Right lobe of liver (tissue), 6 donors: ENCODE results near the gene PIK3R2. TPM values are rescaled to one million over a fixed set of nuclear protein-coding genes. Genes with fewer than 3 reads are reported as not detected.

Source experiments
- ATAC-seq, 4 donors: fragments of 200-7000 bp; cut with Tn5 transposase; one replicate each; pipeline ENCODE4 v1.9.1; 2020; ENCODE audit warnings: mild to moderate bottlenecking in 4 of 4, moderate library complexity in 4 of 4
- DNase-seq, 3 donors: peaks; one replicate each; pipeline ENCODE4 v3.0.0-alpha.2; 2020
- H3K27ac ChIP-seq, 3 donors: fragments of 200-600 bp; one replicate each; pipeline ENCODE4 v1.8.0; 2022
- H3K27me3 ChIP-seq, 2 donors: fragments of 200-600 bp; one replicate each; pipeline ENCODE4 v1.8.0; 2022
- H3K36me3 ChIP-seq, 4 donors: fragments of 200-600 bp; sonication (generic) in 1 of 4; one replicate each; pipeline versions ENCODE4 v1.5.1 to v1.8.0; 2017 to 2022; ENCODE audit warnings: control low read depth in 1 of 4
- H3K4me1 ChIP-seq, 4 donors: fragments of 200-600 bp; sonication (generic) in 1 of 4; one replicate each; pipeline versions ENCODE4 v1.5.1 to v1.8.0; 2017 to 2022; ENCODE audit warnings: control low read depth in 1 of 4
- H3K4me3 ChIP-seq, 3 donors: fragments of 200-600 bp; one replicate each; pipeline ENCODE4 v1.8.0; 2022
- H3K9me3 ChIP-seq, 4 donors: fragments of 200-600 bp; sonication (generic) in 1 of 4; one replicate each; pipeline versions ENCODE4 v1.5.1 to v1.8.0; 2017 to 2022; ENCODE audit warnings: control low read depth in 1 of 4
- POLR2A ChIP-seq: fragments of 450-650 bp; IDR thresholded peaks from one replicate; pipeline ENCODE4 v1.6.1; 2017; ENCODE audit warnings: antibody characterized with exemption, mild to moderate bottlenecking
- WGBS: methylation state at CpG from one replicate; pipeline ENCODE4 v1.1.6; 2018; ENCODE audit warnings: low coverage, low lambda C conversion rate; ENCODE audit not compliant: insufficient coverage; ENCODE audit errors: missing lambda C conversion rate; 5-methylcytosine and 5-hydroxymethylcytosine counted together
- intact Hi-C, 2 donors: fragments of 100-400 bp; cut with DNase I; formaldehyde crosslinking; loops; one replicate each; pipeline versions ENCODE4 v1.11.2 to v1.14.1; 2022
- total RNA-seq, 6 experiments: library from RNA; depleted of rRNA in 2 of 6; stranded (reverse); fragments of >200 nt in 2 of 6; fragmentation: NEBNext Ultra II Directional in 3 of 6; extraction: Animal tissue kit (Norgen Biotek cat#: 25700) in 3 of 6; gene quantifications; one replicate each; pipeline versions ENCODE4 v1.1.0 to v1.2.4, GENCODE V29; 2016 to 2023
- TF ChIP-seq, protein P1 (sequence below), 4 donors: fragments of 200-600 bp in 3 of 4; fragments of 450-650 bp in 1 of 4; IDR thresholded peaks; one replicate each; pipeline versions ENCODE4 v1.5.1 to v1.8.0; 2016 to 2022; ENCODE audit warnings: antibody characterized with exemption in 4 of 4, mild to moderate bottlenecking in 2 of 4
- donor health status: DM: no; HTN: yes; CAD: no.
- donor health status: DM: no; HTN: no; CAD: no.
- donor health status: DM: no; HTN: no; CAD: no.
- donor health status: DM: no; HTN: yes; CAD: no.
- donor health status: DM: no; HTN: yes; CAD: no.

The PIK3R2 gene
- total RNA-seq, 6 experiments from 2014 or later: 11.1 to 21.4 (median 14.6) TPM

DNA sequence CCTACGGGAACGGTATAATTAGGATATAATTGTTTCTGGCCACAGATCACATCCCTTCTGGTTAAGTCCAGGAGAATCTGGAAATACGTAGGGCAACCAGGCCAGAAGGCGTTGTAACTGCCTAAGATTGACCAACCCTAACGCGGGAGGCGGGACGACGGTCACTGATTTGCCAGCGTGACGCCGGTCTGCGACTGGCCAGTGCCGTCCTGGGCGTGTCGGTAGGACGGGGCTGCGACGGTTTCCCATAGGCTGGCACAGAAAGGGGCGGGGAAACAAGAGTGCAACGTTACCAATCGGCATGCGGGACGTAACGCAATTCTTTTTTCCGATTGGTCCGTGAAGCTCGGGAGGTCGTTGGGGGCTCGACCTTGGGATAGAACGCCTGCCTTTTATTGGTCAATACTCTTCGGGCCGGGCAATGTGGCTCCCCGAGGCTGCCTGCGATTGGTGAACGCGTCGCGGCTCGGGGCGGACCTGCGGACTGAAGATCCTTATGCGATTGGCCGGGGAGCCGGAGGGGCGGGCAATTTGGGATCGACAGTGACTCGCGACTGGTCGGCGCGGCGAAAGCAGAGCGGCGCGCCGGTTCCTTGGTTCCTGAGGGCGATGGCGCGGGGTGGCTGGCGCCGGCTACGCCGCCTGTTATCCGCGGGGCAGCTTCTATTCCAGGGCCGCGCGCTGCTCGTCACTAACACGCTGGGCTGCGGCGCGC, 39.9 kb downstream of the PIK3R2 start, which contains the start of gene MPV17L2:
Gene MPV17L2 (plus strand): TSS at position 546 of the 715 bp plus-strand sequence. CDS start 64 bp downstream, at position 610.
- intact Hi-C loops: no loop called here
- H3K4me3 ChIP-seq: peak within 1 kb of the TSS; percentile 74 to 81 (median 76)
- H3K27ac ChIP-seq: peak within 1 kb of the TSS; percentile 95 to 100 (median 97)
- no peaks in the 10 kb centered on the region for H3K27me3 ChIP-seq
- no peaks in the 10 kb centered on the region for H3K9me3 ChIP-seq
- WGBS: 0% methylated on average over 19 of the region's 74 CpGs
- ATAC-seq (peak; percentile 88 to 94 (median 92)), DNase-seq (peak; percentile 99 to 100 (median 100))
- TF ChIP-seq POLR2A: peak; percentile 80
- TF ChIP-seq, protein P1, sequence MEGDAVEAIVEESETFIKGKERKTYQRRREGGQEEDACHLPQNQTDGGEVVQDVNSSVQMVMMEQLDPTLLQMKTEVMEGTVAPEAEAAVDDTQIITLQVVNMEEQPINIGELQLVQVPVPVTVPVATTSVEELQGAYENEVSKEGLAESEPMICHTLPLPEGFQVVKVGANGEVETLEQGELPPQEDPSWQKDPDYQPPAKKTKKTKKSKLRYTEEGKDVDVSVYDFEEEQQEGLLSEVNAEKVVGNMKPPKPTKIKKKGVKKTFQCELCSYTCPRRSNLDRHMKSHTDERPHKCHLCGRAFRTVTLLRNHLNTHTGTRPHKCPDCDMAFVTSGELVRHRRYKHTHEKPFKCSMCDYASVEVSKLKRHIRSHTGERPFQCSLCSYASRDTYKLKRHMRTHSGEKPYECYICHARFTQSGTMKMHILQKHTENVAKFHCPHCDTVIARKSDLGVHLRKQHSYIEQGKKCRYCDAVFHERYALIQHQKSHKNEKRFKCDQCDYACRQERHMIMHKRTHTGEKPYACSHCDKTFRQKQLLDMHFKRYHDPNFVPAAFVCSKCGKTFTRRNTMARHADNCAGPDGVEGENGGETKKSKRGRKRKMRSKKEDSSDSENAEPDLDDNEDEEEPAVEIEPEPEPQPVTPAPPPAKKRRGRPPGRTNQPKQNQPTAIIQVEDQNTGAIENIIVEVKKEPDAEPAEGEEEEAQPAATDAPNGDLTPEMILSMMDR (IDR thresholded peaks at IDR 0.05): no peak
- H3K36me3 ChIP-seq: no peaks in the 10 kb centered on the region
- H3K4me1 ChIP-seq: peaks cover 0 to 8% (median 2%) of the 10 kb centered on the region in 4 donors

DNA sequence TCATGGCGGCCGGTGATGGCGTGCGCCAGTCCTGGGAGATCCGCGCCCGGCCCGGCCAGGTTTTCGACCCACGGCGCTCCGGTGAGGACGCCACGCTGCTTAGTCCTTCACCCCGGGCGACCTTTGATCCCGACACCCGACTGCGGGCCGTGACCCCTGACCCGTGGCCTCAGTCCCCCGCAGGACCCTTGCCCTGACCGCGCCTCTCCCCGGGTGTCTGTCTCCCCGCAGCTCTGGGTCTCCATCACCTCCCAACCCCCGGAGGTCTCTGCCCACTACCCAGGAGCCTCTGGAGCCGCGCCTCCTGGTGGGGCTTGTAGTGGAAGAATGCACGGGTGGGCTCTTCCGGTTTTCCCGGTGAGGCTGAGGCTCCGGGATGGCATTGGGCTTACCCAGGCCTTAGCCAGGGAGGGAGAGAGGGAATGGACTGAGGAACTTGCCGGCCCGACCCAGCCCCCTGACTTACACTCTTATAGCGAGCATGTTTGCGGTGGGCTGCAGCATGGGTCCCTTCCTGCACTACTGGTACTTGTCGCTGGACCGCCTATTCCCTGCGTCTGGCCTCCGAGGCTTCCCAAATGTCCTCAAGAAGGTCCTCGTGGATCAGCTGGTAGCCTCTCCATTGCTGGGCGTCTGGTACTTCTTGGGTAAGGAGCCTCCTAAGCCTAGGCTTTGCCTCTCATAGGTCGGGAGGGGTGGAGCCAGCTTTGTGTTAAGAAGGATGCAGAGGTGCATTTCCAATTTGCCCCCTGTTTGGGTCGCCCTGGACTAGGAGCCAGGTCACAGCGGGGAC, 40.6 kb downstream of the PIK3R2 start:
- Histone ChIP-seq H3K27ac (peak overlapping the region in 2 of 3 donors; percentile 53 to 62), H3K4me1 (peaks cover 0 to 8% (median 2%) of the 10 kb centered on the region in 4 donors), H3K9me3 (no peaks in the 10 kb centered on the region), H3K36me3 (no peaks in the 10 kb centered on the region), H3K27me3 (no peaks in the 10 kb centered on the region), H3K4me3 (peak overlapping the region; percentile 74 to 81 (median 76))
- DNase-seq (peak in 1 of 3 donors; percentile 60), ATAC-seq (peak in 1 of 4 donors; percentile 4)
- WGBS: 21% methylated on average over 8 of the region's 46 CpGs
- TF ChIP-seq, protein P1 (IDR thresholded peaks at IDR 0.05): no peak
- no peak for TF ChIP-seq POLR2A
- intact Hi-C loops: no loop called here

DNA sequence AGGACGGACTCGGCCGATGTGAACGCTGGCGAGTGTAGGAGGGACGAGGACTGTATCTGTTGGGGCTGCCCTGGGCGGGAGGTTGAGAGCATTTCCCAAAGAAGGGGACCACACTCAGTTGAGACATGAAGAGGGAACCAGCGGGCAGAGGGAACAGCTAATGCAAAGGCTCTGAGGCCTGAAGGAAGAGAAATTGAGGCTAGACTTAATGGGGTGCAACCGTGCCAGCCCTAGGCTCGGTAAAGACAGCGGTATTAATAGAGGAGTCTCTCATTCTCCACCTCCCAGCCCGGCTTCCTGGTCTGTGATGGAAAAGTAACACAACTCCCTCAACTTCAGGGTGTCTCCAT, 41.2 kb downstream of the PIK3R2 start:
- DNase-seq (no peak), ATAC-seq (no peak)
- no peaks in the 10 kb centered on the region for H3K36me3 ChIP-seq
- WGBS: 76% methylated on average over 11 of the region's 12 CpGs
- intact Hi-C loops: no loop called here
- no peak overlapping the region for H3K27ac ChIP-seq
- TF ChIP-seq, protein P1 (IDR thresholded peaks at IDR 0.05): no peak
- TF ChIP-seq POLR2A: no peak
- H3K9me3 ChIP-seq: no peaks in the 10 kb centered on the region
- peak overlapping the region in 1 of 3 donors; percentile 76 for H3K4me3 ChIP-seq
- H3K4me1 ChIP-seq: peaks cover 0 to 8% (median 2%) of the 10 kb centered on the region in 4 donors
- H3K27me3 ChIP-seq: no peaks in the 10 kb centered on the region

DNA sequence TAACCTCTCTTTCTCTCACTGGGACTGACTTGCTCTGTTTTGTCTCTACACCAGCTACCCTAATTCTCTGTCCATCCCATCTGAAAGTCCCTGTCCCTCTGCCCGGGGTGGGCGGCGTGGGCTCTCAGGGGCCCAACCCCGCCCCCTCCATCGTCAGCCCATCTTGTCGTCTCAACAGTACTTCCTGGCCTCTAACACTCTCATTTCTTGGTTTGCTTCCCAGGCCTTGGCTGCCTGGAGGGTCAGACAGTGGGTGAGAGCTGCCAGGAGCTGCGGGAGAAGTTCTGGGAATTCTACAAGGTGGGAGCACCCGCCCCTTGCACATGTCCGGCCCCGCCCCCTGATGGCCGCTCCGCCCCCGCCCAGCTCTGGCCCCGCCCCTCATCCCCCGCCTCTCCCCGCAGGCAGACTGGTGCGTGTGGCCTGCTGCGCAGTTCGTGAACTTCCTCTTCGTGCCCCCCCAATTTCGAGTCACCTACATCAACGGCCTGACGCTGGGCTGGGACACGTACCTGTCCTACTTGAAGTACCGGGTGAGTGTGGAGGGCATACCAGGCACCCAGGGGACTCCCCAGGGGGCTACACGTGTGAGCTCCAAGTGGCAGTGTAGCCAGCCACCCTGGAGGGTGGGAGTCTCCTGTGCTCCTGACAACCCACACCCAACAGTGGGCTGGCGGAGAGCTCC, 41.7 kb downstream of the PIK3R2 start:
- Histone ChIP-seq H3K27me3 (no peaks in the 10 kb centered on the region), H3K4me3 (no peak overlapping the region), H3K27ac (no peak overlapping the region), H3K4me1 (peaks cover 0 to 8% (median 2%) of the 10 kb centered on the region in 4 donors), H3K9me3 (no peaks in the 10 kb centered on the region), H3K36me3 (peaks cover 0 to 2% (median under 1%) of the 10 kb centered on the region in 4 donors)
- no peak for TF ChIP-seq POLR2A
- TF ChIP-seq, protein P1 (IDR thresholded peaks at IDR 0.05): no peak
- intact Hi-C loops: no loop called here
- peak in 2 of 3 donors; percentile 48 to 59 for DNase-seq
- 63% methylated on average over 6 of the region's 27 CpGs for WGBS
- no peak for ATAC-seq
